ENCODE results near the gene NDUFB7. TPM values are rescaled to one million over a fixed set of nuclear protein-coding genes. Genes with fewer than 3 reads are reported as not detected.

The NDUFB7 gene
- total RNA-seq, 1 experiment from 2014 or later = 446 TPM

DNA sequence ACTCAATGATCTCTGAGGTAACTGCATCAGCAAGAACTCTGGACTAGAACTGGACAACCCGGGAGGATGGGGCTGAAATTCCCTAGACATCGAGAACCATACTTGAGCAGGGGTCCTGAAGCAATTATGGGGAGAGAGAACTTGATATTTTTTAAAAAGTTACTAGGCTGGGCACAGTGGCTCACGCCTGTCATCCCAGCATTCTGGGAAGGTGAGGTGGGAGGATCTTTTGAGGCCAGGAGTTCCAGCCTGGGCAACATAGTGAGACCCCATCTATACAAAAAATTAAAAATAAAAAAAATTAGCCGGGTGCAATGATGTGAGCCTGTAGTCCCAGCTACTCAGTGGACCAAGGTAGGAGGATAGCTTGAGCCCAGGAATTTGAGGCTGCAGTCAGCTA, 51.3 kb downstream of the NDUFB7 start:
- DNase-seq (ENCODE audit: low spot score) = no peak

DNA sequence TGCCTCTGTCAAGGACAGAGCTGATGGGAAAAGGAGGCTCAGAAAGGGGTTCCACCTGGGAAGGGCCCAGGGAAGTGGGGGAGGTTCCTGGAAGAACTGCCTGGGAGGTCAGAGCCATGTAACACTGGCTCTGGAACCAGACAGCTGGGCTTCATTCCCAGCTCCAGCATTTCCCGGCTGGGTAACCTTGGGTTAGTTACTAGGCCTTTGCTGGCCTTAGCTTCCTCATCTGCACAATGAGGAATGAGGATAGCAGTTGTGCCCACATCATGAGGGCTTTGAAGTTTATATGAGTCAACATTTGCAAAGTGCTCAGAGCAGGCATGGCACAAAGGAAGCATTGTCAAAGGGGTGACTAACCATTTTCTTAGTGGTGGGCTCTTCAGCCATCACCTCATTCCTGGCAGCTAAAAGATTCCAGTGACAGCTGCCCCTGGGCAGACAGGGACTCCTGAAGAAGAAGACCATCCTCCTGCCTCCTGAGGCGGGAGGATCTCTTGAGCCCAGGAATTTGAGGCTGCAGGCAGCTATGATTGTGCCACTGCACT, 51.9 kb downstream of the NDUFB7 start:
- peak; percentile 97 for DNase-seq (ENCODE audit: low spot score)

DNA sequence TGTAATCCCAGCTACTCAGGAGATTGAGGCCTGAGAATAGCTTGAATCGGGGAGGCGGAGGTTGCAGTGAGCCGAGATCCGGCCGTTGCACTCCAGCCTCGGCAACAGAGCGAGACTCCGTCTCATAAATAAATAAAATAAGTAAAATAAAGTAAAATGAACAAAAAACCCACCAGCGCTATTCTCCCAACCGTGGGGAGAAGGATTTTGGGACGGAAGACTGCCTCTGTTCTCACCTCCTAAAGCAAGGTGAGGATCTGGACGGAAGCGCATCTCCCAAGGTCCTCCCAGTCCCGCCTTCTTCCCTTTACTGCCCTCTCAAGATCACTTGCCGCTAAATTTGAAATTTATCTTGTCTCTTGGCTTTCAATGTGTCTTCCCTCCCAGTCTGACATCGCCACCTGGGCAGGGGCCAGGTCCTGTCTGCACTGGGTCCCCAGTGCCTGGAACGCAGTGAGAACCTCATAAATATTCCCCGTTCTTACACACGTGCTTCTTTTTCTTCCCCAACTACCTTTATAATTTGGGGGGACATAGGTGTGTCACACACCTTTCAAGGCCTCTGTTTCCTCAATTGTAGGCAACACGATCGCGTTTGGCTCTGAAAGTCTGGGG, 52.5 kb downstream of the NDUFB7 start:
- no peak for DNase-seq (ENCODE audit: low spot score)

DNA sequence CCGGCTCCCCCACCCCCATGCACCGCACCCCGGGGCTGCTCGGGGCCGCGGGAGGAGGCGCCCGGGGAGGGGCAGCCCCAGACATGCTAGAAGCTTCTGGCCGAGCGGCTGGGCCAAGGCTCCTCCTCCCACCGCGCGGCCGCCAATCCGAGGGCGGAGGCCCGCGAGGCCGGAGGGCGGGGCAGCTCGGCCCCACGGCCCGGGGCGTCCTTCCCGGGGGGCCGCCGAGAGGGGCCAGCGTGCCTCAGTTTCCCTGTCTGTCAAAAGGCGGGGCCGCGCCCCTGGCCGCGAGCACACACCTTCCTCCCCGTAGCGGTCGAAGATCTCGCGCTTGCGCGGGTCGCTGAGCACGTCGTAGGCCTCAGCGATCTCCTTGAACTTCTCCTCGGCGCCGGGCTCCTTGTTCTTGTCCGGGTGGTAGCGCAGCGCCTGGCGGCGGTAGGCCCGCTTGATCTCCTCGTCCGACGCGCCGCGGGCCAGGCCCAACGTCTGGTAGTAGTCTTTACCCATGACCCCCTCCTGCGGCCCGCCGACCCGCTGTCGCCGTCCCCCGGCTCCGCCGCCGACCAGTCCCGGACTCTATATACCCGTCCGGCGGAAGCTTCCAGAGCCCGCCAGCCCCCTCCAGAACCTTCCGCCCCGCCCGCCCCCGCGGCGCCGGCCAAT, 53.9 kb downstream of the NDUFB7 start, which contains the start of gene DNAJB1:
Gene DNAJB1 (minus strand): TSS at position 558 of the 666 bp plus-strand sequence. CDS start 48 bp downstream, at position 510.
- DNase-seq (ENCODE audit: low spot score) = peak; percentile 62

DNA sequence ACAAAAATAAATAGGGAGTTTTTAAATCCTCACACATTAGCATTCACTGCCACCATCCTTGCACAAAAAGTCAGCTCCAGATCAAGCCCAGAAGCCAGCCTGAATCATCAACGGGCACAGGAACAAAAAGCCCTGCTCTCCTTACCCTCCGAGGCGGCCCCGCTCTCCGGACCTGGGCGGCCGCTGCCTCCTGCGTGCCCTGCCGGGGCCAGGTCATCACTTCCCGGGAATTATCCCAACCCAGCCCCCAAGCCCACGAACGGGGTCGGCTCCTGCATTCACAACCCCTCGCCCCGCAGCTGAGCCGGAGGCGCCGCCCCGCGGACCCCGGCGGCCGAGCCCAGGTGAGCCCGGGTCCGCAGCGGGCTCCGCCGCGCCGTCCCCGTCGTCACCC, 54.4 kb downstream of the NDUFB7 start:
- DNase-seq (ENCODE audit: low spot score) = no peak

DNA sequence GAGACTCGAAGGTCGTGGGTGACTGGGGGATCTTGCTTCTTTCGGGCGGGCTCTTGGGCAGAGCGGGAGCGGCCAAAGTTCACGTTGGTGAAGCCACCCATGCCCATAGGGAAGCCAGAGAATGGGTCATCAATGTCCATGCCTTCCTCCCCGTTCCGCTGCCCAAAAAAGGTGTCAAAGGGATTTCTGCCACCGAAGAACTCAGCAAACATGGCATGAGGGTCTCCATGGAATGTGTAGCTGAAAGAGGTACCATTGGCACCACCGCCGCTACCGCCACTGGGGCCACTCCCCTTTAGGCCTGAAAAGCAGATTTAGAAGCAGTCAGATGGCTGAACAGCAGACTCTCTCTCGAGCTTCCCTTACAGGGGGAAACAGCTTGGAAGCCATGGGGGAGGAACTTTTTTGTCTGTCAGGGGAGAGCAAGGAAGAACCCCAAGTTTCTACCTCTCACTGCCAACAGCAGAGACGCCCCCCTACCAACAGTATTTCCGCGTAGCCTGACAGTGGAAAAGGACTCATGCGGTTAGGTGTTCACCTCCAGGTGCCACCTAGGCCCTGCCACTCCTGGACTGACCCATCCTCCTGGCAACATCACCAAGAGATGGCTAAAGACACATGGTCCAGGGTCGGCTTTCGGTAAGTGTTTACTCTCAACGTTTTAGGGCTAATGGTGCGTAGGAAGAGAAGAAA, 55.0 kb downstream of the NDUFB7 start:
- no peak for DNase-seq (ENCODE audit: low spot score)

Other genes starting within 250 kb of the NDUFB7 start
- gene ADGRE5, start 190.6 kb downstream of the NDUFB7 start, total RNA-seq (2014; rRNA removed; shearing (Covaris generic)) = 72.8 and 74.8 TPM in 2 replicates
- 312 and 320 TPM in 2 replicates for gene DDX39A, start 152.7 kb downstream of the NDUFB7 start, total RNA-seq (2014; rRNA removed; shearing (Covaris generic))
- 181 and 208 TPM in 2 replicates for gene PKN1, start 138.8 kb downstream of the NDUFB7 start, total RNA-seq (2014; rRNA removed; shearing (Covaris generic))
- gene PTGER1, start 96.7 kb downstream of the NDUFB7 start, total RNA-seq (2014; rRNA removed; shearing (Covaris generic)) = 0.29 TPM in 1 of 2 replicates, not detected in the other
- gene GIPC1, start 75.9 kb downstream of the NDUFB7 start, total RNA-seq (2014; rRNA removed; shearing (Covaris generic)) = 302 and 408 TPM in 2 replicates
- gene DNAJB1, start 53.7 kb downstream of the NDUFB7 start, total RNA-seq (2014; rRNA removed; shearing (Covaris generic)) = 216 and 229 TPM in 2 replicates
- gene TECR, start 42.5 kb downstream of the NDUFB7 start, total RNA-seq (2014; rRNA removed; shearing (Covaris generic)) = 69.6 and 81.8 TPM in 2 replicates
- gene CLEC17A, start 11.0 kb upstream of the NDUFB7 start, total RNA-seq (2014; rRNA removed; shearing (Covaris generic)) = not detected in 2 replicates
- not detected in 2 replicates for gene ADGRE3, start 102.8 kb upstream of the NDUFB7 start, total RNA-seq (2014; rRNA removed; shearing (Covaris generic))
- gene ZNF333, start 118.0 kb upstream of the NDUFB7 start, total RNA-seq (2014; rRNA removed; shearing (Covaris generic)) = 11.7 and 15.4 TPM in 2 replicates
- 0.02 and 0.10 TPM in 2 replicates for gene ADGRE2, start 206.5 kb upstream of the NDUFB7 start, total RNA-seq (2014; rRNA removed; shearing (Covaris generic))

Data from A172 (cell line).